HUDEP-2 (cell line): ENCODE data around the gene GPHB5.
A peak's percentile ranks its signal among the peaks of the same experiment; 100 is the strongest.
"Not testable (repeated sequence)": the region's sequence is repeated elsewhere in the genome, so short reads cannot be mapped to it uniquely, and the experiment has no call there.

Source experiments
- DNase-seq, 76 experiments: peaks; one replicate each; lab custom pipeline; 2025; ENCODE audit not compliant: unreplicated experiment in 76 of 76; lab: John Stamatoyannopoulos, UW

GPHB5 gene

GRCh38 chr14:63318835-63319234 lies at the start of gene GPHB5:
TSS of gene GPHB5 (minus strand) at chr14:63318935. CDS start at chr14:63317849, 1,086 bp downstream.
- no peak for DNase-seq

- DNase-seq: no peak
Measured at GRCh38 chr14:63367742-63368364, 49.1 kb upstream of the GPHB5 start.

GRCh38 chr14:63362389-63362819 lies 43.7 kb upstream of the GPHB5 start:
- no peak for DNase-seq

- no peak for DNase-seq
Measured at GRCh38 chr14:63361790-63362189, 43.1 kb upstream of the GPHB5 start.

- no peak for DNase-seq
Measured at GRCh38 chr14:63357841-63358240, 39.1 kb upstream of the GPHB5 start.

GRCh38 chr14:63345826-63346225 lies 27.1 kb upstream of the GPHB5 start:
- DNase-seq: no peak

GRCh38 chr14:63344336-63344735 lies 25.6 kb upstream of the GPHB5 start:
- DNase-seq: no peak

- DNase-seq: no peak
Measured at GRCh38 chr14:63343878-63344277, 25.1 kb upstream of the GPHB5 start.

GRCh38 chr14:63342371-63342770 lies 23.6 kb upstream of the GPHB5 start:
- no peak for DNase-seq

- no peak for DNase-seq
Measured at GRCh38 chr14:63328787-63329737, 10.3 kb upstream of the GPHB5 start.

GRCh38 chr14:63326840-63327239 lies 8.1 kb upstream of the GPHB5 start:
- DNase-seq: no peak

GRCh38 chr14:63322897-63323573 lies 4.3 kb upstream of the GPHB5 start:
- DNase-seq: no peak

- DNase-seq: no peak
Measured at GRCh38 chr14:63322472-63322871, 3.7 kb upstream of the GPHB5 start.

- DNase-seq: peak in 3 of 76 experiments; percentile 1 to 11 (median 2)
Measured at GRCh38 chr14:63308723-63309317, 9.9 kb downstream of the GPHB5 start.

GRCh38 chr14:63304429-63304828 lies 14.3 kb downstream of the GPHB5 start:
- not testable (repeated sequence) for DNase-seq

GRCh38 chr14:63301891-63302534 lies 16.7 kb downstream of the GPHB5 start:
- DNase-seq: no peak

GRCh38 chr14:63300854-63301253 lies 17.9 kb downstream of the GPHB5 start:
- DNase-seq: no peak

- no peak for DNase-seq
Measured at GRCh38 chr14:63299351-63300110, 19.2 kb downstream of the GPHB5 start.

GRCh38 chr14:63297372-63298063 lies 21.2 kb downstream of the GPHB5 start:
- no peak for DNase-seq
